Measurements from ENCODE around the gene FOXN3.

FOXN3 gene, protein sequence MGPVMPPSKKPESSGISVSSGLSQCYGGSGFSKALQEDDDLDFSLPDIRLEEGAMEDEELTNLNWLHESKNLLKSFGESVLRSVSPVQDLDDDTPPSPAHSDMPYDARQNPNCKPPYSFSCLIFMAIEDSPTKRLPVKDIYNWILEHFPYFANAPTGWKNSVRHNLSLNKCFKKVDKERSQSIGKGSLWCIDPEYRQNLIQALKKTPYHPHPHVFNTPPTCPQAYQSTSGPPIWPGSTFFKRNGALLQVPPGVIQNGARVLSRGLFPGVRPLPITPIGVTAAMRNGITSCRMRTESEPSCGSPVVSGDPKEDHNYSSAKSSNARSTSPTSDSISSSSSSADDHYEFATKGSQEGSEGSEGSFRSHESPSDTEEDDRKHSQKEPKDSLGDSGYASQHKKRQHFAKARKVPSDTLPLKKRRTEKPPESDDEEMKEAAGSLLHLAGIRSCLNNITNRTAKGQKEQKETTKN

GRCh38 chr14:89417091-89417464 is at the start of gene FOXN3:
Gene FOXN3, minus strand, starts transcription at chr14:89417233. Its CDS starts 4,757 bp downstream, at chr14:89412476.
- peak; percentile 69 to 71 for DNase-seq (ENCODE audit: low read depth in 2 of 2)

DNA sequence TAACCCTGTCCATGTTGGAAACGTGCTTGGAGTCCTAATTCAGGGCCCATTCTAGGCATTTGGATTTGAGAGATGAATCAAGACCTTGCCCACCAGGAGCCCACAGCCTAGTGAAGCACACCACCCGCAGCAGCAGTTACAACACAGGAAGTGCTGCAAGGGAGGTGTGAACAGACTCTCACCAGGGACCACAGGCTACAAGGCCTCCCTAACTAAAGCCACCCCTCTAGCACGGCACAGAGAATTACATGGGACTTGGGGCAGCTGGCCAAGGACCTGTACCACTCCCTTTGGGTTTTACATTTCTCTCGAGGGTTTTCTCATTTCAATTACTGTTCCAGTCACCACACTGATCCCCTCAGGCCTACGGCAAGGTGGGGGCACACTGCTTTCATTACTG is 49.5 kb upstream of the FOXN3 start:
- no peak for DNase-seq (ENCODE audit: low read depth in 2 of 2)

DNA sequence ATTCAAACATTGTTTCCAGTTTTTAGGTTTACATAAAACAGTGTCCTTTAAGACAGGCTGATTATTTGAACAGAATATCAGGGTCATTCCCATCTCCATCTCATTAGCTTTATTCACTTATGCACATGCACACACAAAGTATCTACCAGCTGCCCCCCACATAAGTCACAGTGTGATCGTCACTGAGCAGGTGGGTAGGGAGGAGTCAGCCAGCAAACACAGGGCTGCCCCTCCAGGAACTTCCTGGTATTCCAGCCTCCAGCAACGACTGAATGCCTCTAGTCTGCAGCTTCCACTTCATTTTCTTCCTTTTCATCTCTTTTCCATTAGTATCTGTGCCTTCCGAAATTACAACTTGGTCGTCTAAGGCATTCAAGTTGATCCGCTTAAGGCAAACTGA is 48.8 kb upstream of the FOXN3 start:
- DNase-seq (ENCODE audit: low read depth in 2 of 2), result no peak

GRCh38 chr14:89461256-89461655 is 44.2 kb upstream of the FOXN3 start:
- DNase-seq (ENCODE audit: low read depth in 2 of 2), result no peak

- no peak for DNase-seq (ENCODE audit: low read depth in 2 of 2)
Observed at GRCh38 chr14:89458713-89459420, 41.8 kb upstream of the FOXN3 start.

DNA sequence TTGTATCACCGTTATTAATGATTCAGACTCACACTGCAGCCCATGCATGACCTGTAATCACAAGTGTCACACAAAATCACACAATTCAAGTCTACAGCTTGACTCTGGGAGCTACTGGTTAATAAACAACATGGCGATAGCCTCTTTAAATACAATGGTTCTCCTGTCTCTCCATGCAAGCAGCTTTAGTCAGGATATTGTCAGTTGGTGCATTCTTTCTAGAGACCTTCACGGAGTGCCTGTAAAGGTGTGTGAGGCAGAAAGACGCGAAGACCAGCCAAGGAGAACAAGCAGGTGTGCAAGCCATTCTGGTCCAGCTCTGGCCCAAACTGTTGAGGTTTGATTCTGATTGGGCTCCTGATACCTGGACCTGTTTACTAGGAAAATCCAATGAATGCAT is 40.0 kb upstream of the FOXN3 start:
- no peak for DNase-seq (ENCODE audit: low read depth in 2 of 2)

DNA sequence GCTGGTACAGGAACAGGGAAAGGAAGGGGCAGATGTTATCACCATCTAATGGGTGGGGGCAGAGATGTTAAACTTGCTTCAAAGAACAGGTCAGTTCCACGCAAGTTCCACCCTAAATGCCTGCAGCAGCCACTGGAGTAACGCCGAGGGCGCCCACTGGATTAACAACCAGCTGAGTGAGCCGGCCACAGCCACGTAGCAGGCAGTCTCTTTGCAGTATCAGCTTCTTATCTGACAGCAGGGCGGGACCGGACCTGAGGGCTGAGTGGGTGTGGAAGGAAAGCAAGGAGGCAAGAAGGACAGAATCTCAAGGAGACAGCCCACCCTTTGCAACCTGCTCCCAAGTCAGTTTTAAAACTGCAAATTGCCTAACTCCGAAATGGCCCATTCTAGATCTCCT is 38.4 kb upstream of the FOXN3 start:
- no peak for DNase-seq (ENCODE audit: low read depth in 2 of 2)

GRCh38 chr14:89454996-89455395 is 38.0 kb upstream of the FOXN3 start:
- DNase-seq (ENCODE audit: low read depth in 2 of 2), result no peak

DNA sequence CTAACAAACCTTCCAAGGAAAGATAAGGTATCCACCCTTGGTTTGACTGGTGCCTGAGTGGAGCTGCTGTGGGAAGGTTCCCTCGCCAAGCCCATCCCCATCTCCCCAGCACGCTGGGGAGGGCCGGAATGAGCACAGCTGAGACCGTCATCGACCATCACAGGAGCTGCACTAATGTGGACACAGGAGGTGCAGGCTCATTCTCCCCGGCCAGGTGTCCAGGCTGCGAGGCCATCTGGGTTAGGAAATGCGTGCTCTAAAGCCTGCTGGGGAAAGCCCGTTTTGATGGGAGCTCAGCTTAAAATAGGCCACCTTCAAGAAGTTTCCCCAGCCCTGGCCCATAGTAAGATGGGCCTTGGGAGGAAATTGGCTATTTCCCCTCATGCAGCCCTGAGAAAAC is 35.2 kb upstream of the FOXN3 start:
- no peak for DNase-seq (ENCODE audit: low read depth in 2 of 2)

DNA sequence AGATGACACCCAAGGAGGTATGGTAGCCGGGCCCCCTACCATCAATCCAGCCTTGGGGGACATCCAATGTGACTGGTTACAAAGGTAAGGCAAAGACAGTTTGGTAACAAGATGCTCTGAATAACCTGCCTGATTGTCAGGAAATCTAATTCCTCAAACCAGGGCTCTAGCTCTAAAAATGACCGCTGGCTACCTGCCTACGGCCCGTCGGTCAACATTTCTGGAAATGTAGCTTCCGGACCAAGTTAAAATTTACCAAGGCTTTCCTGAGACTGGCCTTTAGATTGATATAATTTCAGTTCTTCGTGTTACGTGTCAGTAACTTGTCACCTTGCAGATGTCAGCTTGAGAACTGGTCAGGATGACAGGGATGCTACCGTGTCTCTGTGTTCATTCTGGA is 34.2 kb upstream of the FOXN3 start:
- no peak for DNase-seq (ENCODE audit: low read depth in 2 of 2)

DNA sequence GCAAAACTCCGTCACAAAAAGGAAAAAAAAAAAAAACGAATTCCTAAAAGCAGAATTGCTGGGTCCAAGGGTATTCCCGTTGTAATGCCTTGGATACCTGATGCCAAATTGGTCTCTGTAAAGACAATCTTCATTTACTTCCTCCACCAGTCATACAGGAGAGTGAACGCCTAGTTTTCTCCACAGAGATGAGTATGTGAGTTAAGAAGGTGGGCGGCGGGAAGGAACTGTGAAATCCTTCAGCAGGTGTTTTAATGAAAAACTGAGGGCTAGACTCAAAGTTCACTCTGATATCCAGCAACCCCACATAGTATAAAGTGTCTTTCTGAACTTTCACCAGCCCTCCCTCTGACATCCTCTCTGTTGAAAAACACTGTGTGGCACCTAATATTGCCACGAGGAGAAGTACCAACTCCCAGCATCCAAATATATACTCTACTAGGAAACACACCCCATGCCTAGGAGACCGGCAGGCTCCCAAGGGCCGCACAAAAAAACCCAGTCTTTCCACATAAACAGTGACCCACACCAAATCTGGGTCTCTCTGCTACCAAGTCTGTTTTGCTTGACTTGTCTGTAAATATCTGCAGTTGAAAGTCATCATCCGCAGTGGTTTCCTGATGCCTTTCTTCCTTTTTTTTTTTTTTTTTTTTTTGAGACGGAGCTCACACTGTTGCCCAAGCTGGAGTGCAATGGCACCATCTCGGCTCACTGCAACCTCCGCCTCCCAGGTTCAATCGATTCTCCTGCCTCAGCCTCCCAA is 30.3 kb upstream of the FOXN3 start:
- DNase-seq (ENCODE audit: low read depth in 2 of 2), result no peak

DNA sequence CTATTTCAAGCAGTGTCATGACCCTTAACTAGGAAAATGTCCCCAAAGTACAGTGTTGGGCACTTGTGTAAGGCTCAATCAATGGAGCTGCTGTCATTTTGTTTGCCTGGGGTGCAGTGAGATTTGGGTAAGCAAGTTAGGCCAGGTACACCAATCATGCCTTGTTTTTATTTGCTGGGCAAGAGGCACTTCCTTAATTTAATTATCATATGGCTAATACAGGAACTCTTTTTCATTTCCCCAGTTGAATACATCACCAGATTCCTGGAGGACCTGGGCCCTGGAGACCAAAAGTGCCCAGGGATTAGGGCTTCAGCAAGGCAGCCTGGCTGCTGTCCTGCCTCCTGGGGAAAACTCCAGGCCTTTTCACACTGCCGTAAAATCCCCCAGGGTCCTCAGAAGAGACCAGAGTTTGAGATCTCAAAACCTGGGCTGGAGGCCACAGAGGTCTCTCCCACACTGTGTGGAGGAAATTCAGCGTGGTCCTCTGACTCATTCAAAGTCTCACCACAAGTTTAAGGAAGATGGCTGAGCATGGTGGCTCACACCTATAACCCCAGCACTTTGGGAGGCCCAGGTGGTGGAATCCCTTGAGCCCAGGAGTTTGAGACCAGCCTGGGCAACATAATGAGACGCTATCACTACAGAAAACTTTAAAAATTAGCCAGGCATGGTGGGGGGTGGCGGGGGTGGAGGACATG is 28.4 kb upstream of the FOXN3 start:
- DNase-seq (ENCODE audit: low read depth in 2 of 2), result no peak

GRCh38 chr14:89444516-89445125 is 27.6 kb upstream of the FOXN3 start:
- no peak for DNase-seq (ENCODE audit: low read depth in 2 of 2)

GRCh38 chr14:89444044-89444443 is 27.0 kb upstream of the FOXN3 start:
- DNase-seq (ENCODE audit: low read depth in 2 of 2), result no peak

DNA sequence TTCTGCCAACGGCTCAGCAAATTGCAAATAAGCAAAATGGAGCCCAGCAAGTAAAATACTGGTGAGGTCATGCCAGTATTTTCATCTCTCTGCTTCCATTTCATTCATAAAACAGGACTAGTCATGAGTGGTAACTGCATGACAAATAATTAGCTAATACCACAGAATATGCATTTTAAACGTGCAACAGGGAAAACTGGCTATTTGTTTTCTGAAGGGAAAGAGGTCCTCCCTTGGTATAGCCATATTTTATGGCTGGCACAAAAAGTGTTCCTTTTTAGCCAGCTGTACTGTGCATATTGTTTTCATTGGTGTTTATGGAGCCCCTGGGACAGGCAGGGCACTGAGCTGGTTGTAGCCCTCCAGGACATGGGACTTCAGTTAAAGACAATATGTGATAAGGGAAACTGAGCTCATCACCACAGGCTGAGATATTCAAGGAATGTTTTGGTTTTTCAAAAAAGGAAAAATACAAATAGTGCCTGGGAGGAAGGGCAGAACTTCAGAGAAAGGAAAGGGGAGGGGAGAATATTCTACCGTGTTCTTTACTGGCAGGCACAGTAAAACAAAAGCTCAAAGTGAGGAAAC is 26.1 kb upstream of the FOXN3 start:
- no peak for DNase-seq (ENCODE audit: low read depth in 2 of 2)

DNA sequence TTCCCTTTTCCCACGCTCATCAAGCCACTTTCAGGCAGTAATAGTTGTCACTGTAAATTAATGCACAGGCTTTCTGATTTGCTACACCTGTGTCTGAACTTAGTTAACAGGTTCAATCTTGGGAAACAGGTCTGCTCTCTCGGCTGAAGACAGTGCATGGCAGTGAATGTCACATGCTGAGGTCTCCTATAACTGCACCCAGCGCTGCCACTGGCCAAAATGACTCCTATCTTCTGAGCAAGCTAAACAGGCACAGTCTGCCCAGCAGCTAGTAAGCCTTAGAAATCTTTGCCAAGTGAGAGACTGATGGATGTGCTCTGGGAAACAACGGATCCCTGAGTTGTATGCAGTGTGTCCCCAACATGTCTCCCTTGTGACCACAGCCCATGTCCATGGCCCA is 25.2 kb upstream of the FOXN3 start:
- no peak for DNase-seq (ENCODE audit: low read depth in 2 of 2)

- DNase-seq (ENCODE audit: low read depth in 2 of 2), result no peak
Observed at GRCh38 chr14:89440986-89441909, 24.2 kb upstream of the FOXN3 start.

GRCh38 chr14:89435892-89436656 is 19.0 kb upstream of the FOXN3 start:
- no peak for DNase-seq (ENCODE audit: low read depth in 2 of 2)

DNA sequence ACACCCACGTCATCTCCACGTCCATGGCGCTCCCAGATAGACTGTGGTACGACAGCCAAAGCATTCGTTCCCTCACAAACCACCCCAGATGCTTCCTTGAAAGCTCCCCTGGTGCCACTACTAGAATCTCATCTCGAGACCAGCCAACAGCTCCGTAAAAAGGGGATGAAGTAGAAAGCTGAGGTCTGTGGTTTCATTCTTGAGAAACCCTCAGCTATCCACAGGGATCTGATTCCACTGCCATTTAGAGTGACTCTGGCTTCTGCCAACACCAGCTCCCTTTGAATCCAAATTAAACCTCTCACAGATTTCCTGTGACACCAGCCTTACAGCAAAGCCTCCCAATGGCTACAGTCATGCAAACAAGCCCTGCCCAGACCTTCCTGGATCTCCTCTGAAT is 18.5 kb upstream of the FOXN3 start:
- no peak for DNase-seq (ENCODE audit: low read depth in 2 of 2)

Measured in fibroblast of skin of left biceps (primary cell).